ENCODE data around the gene TM9SF2.

GRCh38 chr13:99522298-99522697 is 21.0 kb downstream of the TM9SF2 start:
- no peak for TF ChIP-seq CTCF (conservative IDR thresholded peaks at IDR 0.05; ENCODE audit: low read depth, low read length)
- no peak for TF ChIP-seq EZH2 (IDR thresholded peaks at IDR 0.05; ENCODE audit: low read length, unreplicated experiment)
- no peak for TF ChIP-seq EZH2phosphoT487 (IDR thresholded peaks at IDR 0.05; ENCODE audit: borderline replicate concordance, low read length)

Measured in PC-3 (cell line).